ENCODE measurements around the gene KCNN2.

DNA sequence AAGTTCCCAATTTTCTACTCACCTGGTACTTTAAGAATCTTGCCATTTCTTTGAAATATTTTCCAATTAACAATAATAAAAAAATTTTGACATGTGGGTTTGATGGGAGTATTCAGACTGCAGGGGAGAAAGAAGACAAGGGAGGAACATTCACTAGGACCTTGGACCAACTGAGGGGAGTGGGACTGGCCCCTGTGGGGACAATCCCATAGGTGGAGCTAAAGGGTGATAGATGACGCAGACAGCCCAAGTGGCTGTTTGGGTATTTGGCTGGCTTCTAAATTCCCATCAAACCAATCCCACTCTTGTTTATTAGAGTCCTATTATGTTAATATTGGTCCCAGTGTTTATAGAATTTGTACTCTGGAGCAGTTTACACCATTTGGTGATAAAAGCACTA lies 65.3 kb downstream of the KCNN2 start:
- TF ChIP-seq ZNF785 (tag by site-specific recombination; IDR thresholded peaks at IDR 0.05) (no peak), ZNF510 (tag by site-specific recombination; IDR thresholded peaks at IDR 0.05; ENCODE audit: insufficient replicate concordance) (no peak), ZNF366 (tag by site-specific recombination; conservative IDR thresholded peaks at IDR 0.05) (no peak), ZFP37 (tag by site-specific recombination; IDR thresholded peaks at IDR 0.05) (no peak), ZNF239 (tag by site-specific recombination; IDR thresholded peaks at IDR 0.05) (no peak), HOXC10 (CRISPR knock-in tag; IDR thresholded peaks at IDR 0.05) (no peak), ZNF664 (tag by site-specific recombination; IDR thresholded peaks at IDR 0.05) (no peak), BCL11A (tag by site-specific recombination; IDR thresholded peaks at IDR 0.05; ENCODE audit: low read depth) (no peak), ZNF157 (tag by site-specific recombination; IDR thresholded peaks at IDR 0.05) (no peak)
- TF ChIP-seq, protein P1, sequence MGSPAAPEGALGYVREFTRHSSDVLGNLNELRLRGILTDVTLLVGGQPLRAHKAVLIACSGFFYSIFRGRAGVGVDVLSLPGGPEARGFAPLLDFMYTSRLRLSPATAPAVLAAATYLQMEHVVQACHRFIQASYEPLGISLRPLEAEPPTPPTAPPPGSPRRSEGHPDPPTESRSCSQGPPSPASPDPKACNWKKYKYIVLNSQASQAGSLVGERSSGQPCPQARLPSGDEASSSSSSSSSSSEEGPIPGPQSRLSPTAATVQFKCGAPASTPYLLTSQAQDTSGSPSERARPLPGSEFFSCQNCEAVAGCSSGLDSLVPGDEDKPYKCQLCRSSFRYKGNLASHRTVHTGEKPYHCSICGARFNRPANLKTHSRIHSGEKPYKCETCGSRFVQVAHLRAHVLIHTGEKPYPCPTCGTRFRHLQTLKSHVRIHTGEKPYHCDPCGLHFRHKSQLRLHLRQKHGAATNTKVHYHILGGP (tag by site-specific recombination; IDR thresholded peaks at IDR 0.05), result no peak
- TF ChIP-seq, protein P2, sequence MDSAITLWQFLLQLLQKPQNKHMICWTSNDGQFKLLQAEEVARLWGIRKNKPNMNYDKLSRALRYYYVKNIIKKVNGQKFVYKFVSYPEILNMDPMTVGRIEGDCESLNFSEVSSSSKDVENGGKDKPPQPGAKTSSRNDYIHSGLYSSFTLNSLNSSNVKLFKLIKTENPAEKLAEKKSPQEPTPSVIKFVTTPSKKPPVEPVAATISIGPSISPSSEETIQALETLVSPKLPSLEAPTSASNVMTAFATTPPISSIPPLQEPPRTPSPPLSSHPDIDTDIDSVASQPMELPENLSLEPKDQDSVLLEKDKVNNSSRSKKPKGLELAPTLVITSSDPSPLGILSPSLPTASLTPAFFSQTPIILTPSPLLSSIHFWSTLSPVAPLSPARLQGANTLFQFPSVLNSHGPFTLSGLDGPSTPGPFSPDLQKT (IDR thresholded peaks at IDR 0.05; ENCODE audit: borderline replicate concordance, low read depth, low read length), result no peak
- TF ChIP-seq, protein P3, sequence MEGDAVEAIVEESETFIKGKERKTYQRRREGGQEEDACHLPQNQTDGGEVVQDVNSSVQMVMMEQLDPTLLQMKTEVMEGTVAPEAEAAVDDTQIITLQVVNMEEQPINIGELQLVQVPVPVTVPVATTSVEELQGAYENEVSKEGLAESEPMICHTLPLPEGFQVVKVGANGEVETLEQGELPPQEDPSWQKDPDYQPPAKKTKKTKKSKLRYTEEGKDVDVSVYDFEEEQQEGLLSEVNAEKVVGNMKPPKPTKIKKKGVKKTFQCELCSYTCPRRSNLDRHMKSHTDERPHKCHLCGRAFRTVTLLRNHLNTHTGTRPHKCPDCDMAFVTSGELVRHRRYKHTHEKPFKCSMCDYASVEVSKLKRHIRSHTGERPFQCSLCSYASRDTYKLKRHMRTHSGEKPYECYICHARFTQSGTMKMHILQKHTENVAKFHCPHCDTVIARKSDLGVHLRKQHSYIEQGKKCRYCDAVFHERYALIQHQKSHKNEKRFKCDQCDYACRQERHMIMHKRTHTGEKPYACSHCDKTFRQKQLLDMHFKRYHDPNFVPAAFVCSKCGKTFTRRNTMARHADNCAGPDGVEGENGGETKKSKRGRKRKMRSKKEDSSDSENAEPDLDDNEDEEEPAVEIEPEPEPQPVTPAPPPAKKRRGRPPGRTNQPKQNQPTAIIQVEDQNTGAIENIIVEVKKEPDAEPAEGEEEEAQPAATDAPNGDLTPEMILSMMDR (tag by site-specific recombination; IDR thresholded peaks at IDR 0.05), result no peak
- TF ChIP-seq, protein P4, sequence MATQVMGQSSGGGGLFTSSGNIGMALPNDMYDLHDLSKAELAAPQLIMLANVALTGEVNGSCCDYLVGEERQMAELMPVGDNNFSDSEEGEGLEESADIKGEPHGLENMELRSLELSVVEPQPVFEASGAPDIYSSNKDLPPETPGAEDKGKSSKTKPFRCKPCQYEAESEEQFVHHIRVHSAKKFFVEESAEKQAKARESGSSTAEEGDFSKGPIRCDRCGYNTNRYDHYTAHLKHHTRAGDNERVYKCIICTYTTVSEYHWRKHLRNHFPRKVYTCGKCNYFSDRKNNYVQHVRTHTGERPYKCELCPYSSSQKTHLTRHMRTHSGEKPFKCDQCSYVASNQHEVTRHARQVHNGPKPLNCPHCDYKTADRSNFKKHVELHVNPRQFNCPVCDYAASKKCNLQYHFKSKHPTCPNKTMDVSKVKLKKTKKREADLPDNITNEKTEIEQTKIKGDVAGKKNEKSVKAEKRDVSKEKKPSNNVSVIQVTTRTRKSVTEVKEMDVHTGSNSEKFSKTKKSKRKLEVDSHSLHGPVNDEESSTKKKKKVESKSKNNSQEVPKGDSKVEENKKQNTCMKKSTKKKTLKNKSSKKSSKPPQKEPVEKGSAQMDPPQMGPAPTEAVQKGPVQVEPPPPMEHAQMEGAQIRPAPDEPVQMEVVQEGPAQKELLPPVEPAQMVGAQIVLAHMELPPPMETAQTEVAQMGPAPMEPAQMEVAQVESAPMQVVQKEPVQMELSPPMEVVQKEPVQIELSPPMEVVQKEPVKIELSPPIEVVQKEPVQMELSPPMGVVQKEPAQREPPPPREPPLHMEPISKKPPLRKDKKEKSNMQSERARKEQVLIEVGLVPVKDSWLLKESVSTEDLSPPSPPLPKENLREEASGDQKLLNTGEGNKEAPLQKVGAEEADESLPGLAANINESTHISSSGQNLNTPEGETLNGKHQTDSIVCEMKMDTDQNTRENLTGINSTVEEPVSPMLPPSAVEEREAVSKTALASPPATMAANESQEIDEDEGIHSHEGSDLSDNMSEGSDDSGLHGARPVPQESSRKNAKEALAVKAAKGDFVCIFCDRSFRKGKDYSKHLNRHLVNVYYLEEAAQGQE (tag by site-specific recombination; IDR thresholded peaks at IDR 0.05), result no peak
- TF ChIP-seq, protein P5, sequence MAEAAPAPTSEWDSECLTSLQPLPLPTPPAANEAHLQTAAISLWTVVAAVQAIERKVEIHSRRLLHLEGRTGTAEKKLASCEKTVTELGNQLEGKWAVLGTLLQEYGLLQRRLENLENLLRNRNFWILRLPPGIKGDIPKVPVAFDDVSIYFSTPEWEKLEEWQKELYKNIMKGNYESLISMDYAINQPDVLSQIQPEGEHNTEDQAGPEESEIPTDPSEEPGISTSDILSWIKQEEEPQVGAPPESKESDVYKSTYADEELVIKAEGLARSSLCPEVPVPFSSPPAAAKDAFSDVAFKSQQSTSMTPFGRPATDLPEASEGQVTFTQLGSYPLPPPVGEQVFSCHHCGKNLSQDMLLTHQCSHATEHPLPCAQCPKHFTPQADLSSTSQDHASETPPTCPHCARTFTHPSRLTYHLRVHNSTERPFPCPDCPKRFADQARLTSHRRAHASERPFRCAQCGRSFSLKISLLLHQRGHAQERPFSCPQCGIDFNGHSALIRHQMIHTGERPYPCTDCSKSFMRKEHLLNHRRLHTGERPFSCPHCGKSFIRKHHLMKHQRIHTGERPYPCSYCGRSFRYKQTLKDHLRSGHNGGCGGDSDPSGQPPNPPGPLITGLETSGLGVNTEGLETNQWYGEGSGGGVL (tag by site-specific recombination; IDR thresholded peaks at IDR 0.05), result no peak
